Measurements from ENCODE around the gene CCDC137.

Gene CCDC137

DNA sequence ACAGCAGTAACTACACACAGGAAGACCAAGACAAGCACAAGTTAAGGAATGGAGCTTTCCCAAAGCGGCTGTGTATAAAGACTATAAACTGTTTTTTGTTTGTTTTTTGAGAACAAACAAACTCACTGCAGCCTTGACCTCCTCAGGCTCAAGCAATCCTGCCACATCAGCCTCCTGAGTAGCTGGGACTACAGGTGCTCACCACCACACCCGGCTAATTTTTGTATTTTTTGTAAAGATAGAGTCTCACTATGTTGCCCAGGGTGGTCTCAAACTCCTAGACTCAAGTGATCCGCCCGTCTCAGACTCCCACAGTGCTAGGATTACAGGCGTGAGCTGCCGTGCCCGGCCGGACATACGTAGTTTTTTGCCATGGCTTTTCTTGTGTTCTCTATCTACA is 6.1 kb upstream of the CCDC137 start:
- no peak overlapping the region for H3K4me3 ChIP-seq (ENCODE audit: low read depth, low read length)
- in situ Hi-C loops (cut with HindIII; ENCODE audit: low sequenced_read_pairs) = no loop called here
- DNase-seq (ENCODE audit: low read depth, low spot score) = no peak
- TF ChIP-seq, protein P1, sequence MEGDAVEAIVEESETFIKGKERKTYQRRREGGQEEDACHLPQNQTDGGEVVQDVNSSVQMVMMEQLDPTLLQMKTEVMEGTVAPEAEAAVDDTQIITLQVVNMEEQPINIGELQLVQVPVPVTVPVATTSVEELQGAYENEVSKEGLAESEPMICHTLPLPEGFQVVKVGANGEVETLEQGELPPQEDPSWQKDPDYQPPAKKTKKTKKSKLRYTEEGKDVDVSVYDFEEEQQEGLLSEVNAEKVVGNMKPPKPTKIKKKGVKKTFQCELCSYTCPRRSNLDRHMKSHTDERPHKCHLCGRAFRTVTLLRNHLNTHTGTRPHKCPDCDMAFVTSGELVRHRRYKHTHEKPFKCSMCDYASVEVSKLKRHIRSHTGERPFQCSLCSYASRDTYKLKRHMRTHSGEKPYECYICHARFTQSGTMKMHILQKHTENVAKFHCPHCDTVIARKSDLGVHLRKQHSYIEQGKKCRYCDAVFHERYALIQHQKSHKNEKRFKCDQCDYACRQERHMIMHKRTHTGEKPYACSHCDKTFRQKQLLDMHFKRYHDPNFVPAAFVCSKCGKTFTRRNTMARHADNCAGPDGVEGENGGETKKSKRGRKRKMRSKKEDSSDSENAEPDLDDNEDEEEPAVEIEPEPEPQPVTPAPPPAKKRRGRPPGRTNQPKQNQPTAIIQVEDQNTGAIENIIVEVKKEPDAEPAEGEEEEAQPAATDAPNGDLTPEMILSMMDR (IDR thresholded peaks at IDR 0.05; ENCODE audit: low read depth, low read length) = no peak

DNA sequence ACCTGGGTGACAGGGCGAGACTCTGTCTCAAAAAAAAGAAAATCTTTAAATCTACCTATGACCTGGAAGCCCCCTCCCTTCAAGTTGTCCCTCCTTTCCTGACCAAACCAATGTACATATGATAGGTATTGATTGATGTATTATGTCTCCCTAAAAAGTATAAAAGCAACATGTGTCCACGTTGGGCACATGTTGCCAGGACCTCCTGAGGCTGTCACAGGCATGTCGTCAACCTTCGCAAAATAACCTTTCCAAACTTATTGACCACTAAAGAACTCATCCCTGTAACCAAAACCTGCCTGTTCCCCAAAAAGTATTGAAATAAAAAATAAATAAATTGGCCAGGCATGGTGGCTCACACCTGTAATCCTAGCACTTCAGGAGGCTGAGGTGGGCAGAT is 4.5 kb upstream of the CCDC137 start:
- in situ Hi-C loops (cut with HindIII; ENCODE audit: low sequenced_read_pairs) = no loop called here
- TF ChIP-seq, protein P1 (IDR thresholded peaks at IDR 0.05; ENCODE audit: low read depth, low read length) = no peak
- no peak overlapping the region for H3K4me3 ChIP-seq (ENCODE audit: low read depth, low read length)
- no peak for DNase-seq (ENCODE audit: low read depth, low spot score)

DNA sequence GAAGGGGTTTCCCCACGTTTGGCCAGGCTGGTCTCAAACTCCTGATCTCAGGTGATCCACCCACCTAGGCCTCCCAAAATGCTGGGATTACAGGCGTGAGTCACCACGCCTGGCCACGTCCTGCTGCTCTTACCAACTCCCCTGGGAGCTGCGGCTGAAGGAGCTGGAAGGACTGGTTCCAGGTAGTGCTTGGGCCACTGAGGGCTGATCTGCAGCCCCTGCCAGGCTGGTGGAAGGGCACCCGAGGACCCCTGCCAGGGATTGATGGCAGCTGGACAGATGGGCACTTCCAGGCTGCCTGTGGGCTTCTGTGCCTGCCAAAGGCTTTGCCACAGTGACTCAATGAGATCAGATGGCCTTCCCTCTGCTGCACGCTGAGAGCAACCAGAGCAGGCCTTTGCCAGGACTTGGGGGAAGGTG is 2.5 kb upstream of the CCDC137 start:
- no peak overlapping the region for H3K4me3 ChIP-seq (ENCODE audit: low read depth, low read length)
- TF ChIP-seq, protein P1 (IDR thresholded peaks at IDR 0.05; ENCODE audit: low read depth, low read length) = no peak
- in situ Hi-C loops (cut with HindIII; ENCODE audit: low sequenced_read_pairs) = no loop called here
- no peak for DNase-seq (ENCODE audit: low read depth, low spot score)

DNA sequence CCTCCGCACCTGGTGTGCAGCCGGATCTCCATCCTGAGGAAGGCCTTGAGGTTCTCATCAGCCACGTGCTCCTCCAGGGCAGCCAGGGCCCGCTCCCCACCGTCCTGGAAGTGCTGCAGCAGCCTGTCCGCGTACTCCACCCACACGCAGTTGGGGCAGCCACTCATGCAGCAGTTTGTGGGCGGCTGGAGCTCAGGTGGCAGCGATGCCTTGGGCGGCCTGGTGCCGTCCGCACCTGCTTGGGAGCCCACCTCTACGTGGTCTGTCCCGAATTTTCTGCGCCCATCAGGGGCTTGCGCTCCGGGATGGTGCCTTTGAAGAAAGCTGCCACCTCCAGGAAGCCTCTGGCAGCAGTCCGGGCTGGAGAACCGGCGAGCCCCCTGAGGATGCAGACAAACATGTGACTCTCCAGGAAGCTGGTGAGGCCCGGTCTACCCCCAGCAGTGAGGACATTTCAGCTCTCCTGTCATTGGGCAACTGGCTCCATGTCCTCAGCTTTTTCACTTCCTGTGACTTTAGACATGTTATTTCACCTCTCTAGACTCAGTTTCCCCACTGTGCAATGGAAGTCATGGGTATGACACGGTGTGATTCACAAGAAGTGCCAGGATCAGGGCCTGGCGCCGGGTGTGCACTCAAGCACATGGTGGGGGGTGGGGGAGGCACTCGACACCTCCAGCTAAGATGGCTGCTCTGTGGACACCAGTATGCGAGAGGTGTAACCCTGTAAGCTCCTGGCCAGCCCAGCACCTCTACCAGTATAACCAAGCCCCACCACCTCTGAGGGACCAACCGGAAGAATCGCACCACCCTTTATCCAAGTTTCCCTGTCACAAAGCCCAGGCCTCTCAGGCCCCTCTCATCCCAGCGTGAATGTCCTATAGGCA is 1.1 kb upstream of the CCDC137 start:
- H3K4me3 ChIP-seq (ENCODE audit: low read depth, low read length) = peak overlapping the region; percentile 87
- TF ChIP-seq, protein P1 (IDR thresholded peaks at IDR 0.05; ENCODE audit: low read depth, low read length) = no peak
- in situ Hi-C loops (cut with HindIII; ENCODE audit: low sequenced_read_pairs) = no loop called here
- no peak for DNase-seq (ENCODE audit: low read depth, low spot score)

DNA sequence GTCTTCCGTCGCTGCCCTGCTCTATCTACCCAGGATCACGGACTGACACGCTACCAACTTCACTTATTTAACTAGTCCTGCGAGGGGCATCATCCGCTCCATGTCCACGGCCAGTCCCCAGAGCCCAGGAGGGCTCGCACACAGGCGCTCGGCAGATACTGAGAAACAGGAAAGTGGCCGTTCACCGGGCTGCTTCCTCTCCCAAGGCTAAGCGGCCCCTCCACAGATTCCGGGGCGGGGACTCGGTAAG is 520 bp upstream of the CCDC137 start:
- DNase-seq (ENCODE audit: low read depth, low spot score) = peak; percentile 19
- in situ Hi-C loops (cut with HindIII; ENCODE audit: low sequenced_read_pairs) = no loop called here
- peak overlapping the region; percentile 87 for H3K4me3 ChIP-seq (ENCODE audit: low read depth, low read length)
- TF ChIP-seq, protein P1 (IDR thresholded peaks at IDR 0.05; ENCODE audit: low read depth, low read length) = no peak

DNA sequence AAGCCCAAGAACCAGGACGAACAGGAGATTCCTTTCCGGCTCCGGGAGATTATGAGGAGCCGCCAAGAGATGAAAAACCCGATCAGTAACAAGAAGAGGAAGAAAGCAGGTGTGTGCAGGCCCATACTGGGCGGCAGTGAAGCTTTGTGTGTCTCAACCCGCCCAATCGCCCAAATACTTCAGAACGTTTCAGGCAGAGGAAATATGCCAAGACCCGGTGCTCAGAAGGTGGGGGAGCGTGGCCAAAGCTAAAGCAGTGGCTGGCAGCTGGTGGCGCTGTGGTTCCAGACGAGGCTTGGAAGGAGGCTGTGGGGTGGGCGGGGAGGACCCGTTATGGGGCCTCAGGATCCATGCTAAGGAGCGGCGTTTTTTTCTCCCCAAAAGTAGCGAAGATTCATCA is 1.2 kb downstream of the CCDC137 start:
- in situ Hi-C loops (cut with HindIII; ENCODE audit: low sequenced_read_pairs) = no loop called here
- DNase-seq (ENCODE audit: low read depth, low spot score) = no peak
- no peak overlapping the region for H3K4me3 ChIP-seq (ENCODE audit: low read depth, low read length)
- TF ChIP-seq, protein P1 (IDR thresholded peaks at IDR 0.05; ENCODE audit: low read depth, low read length) = no peak
